Mucosa of rectum (tissue), 2 donors: Measurements from ENCODE around the gene NFIL3.
A peak's percentile ranks its signal among the peaks of the same experiment; 100 is the strongest.
"Not testable (repeated sequence)": the region's sequence is repeated elsewhere in the genome, so short reads cannot be mapped to it uniquely, and the experiment has no call there.

Source experiments
- H3K27ac ChIP-seq, 2 donors: one replicate each; pipeline ENCODE4 v1.7.0; 2013; ENCODE audit warnings: inconsistent platforms in 2 of 2, low read depth in 2 of 2, low read length in 2 of 2
- H3K27me3 ChIP-seq, 2 donors: one replicate each; pipeline ENCODE4 v1.7.0; 2013; ENCODE audit warnings: low read length in 2 of 2; ENCODE audit not compliant: control insufficient read depth in 2 of 2, insufficient read depth in 2 of 2
- H3K36me3 ChIP-seq, 2 donors: one replicate each; pipeline ENCODE4 v1.7.0; 2013; ENCODE audit warnings: low read length in 2 of 2; ENCODE audit not compliant: control insufficient read depth in 2 of 2, insufficient read depth in 2 of 2
- H3K4me1 ChIP-seq, 2 donors: one replicate each; pipeline ENCODE4 v1.7.0; 2013; ENCODE audit warnings: low read length in 2 of 2, mild to moderate bottlenecking in 1 of 2; ENCODE audit not compliant: control insufficient read depth in 2 of 2, insufficient read depth in 2 of 2
- H3K4me3 ChIP-seq, 2 donors: one replicate each; pipeline ENCODE4 v1.7.0; 2013; ENCODE audit warnings: low read length in 2 of 2
- H3K9ac ChIP-seq, 2 donors: one replicate each; pipeline ENCODE4 v1.7.0; 2013; ENCODE audit warnings: low read length in 2 of 2, low read depth in 1 of 2, mild to moderate bottlenecking in 1 of 2
- H3K9me3 ChIP-seq, 2 donors: one replicate each; pipeline ENCODE4 v1.7.0; 2013; ENCODE audit warnings: low read length in 2 of 2; ENCODE audit not compliant: control insufficient read depth in 2 of 2
- donor health status: healthy.
- donor health status: Normal muscosa, but diverticular disease.

NFIL3 gene

DNA sequence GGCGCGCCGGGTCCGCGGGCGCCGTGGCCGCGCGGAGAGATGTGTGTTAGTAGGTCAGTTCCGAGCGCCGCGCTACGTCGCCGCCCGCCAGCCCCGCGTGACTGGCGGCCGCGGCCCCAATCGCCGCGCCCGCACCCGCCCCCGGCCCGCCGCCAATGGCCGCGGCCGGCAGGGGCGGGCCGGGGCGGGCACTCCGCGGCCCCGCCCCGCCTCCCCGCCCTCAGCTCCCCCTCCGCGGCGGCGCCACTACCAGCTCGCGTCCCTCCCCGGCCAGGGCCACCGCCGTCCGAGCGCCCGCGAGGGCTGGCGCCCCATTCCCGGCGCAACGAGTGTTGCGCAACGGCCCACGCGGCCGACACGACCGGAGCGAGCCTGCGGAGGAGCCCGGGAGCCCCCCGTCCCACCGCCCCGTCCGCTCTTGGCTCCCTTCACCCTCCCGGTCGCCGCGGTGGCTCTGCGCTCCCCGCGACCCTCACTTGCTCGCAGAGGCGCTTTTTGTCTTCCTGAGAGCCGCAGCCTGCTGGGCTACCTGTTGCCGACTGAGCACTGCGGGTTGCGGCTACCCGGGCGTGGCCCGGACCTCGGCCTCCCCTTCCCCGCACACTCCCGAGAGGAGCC, at the start of gene NFIL3:
NFIL3 (minus strand) TSS at position 48 of the 618 bp plus-strand sequence. CDS start 13,098 bp downstream, outside the sequence.
- no peaks in the 10 kb centered on the region for H3K9me3 ChIP-seq
- peaks cover 0 to 5% of the 10 kb centered on the region in 2 donors for H3K27me3 ChIP-seq

GRCh38 chr9:91471524-91471923, 47.9 kb upstream of the NFIL3 start:
- H3K36me3 ChIP-seq, H3K27me3 ChIP-seq, H3K4me1 ChIP-seq: not testable (repeated sequence)

More for the DNA sequence above, at the start of gene NFIL3:
- H3K9ac ChIP-seq, result peak within 1 kb of the TSS; percentile 87 to 99
- peak within 1 kb of the TSS; percentile 85 to 93 for H3K27ac ChIP-seq
- peaks cover 24 to 25% of the 10 kb centered on the region in 2 donors for H3K4me1 ChIP-seq
- no peaks in the 10 kb centered on the region for H3K36me3 ChIP-seq
- H3K4me3 ChIP-seq, result peak within 1 kb of the TSS; percentile 74 to 93

GRCh38 chr9:91465420-91465819, 41.8 kb upstream of the NFIL3 start:
- H3K27me3 ChIP-seq, result no peaks in the 10 kb centered on the region
- no peak overlapping the region for H3K27ac ChIP-seq
- H3K4me1 ChIP-seq, result no peaks in the 10 kb centered on the region
- no peaks in the 10 kb centered on the region for H3K9me3 ChIP-seq
- no peaks in the 10 kb centered on the region for H3K36me3 ChIP-seq
- no peak overlapping the region for H3K4me3 ChIP-seq
- no peak overlapping the region for H3K9ac ChIP-seq

More at GRCh38 chr9:91471524-91471923, 47.9 kb upstream of the NFIL3 start:
- not testable (repeated sequence) for H3K9me3 ChIP-seq, H3K9ac ChIP-seq, H3K4me3 ChIP-seq, H3K27ac ChIP-seq

- H3K4me3 ChIP-seq, result no peak overlapping the region
- no peaks in the 10 kb centered on the region for H3K27me3 ChIP-seq
- no peak overlapping the region for H3K27ac ChIP-seq
- no peaks in the 10 kb centered on the region for H3K4me1 ChIP-seq
- H3K36me3 ChIP-seq, result no peaks in the 10 kb centered on the region
- no peak overlapping the region for H3K9ac ChIP-seq
- H3K9me3 ChIP-seq, result no peaks in the 10 kb centered on the region
These were observed 35.3 kb upstream of the NFIL3 start for GRCh38 chr9:91458906-91459305.

GRCh38 chr9:91452844-91453243, 29.2 kb upstream of the NFIL3 start:
- Histone ChIP-seq H3K4me1 (no peaks in the 10 kb centered on the region), H3K4me3 (no peak overlapping the region), H3K27me3 (no peaks in the 10 kb centered on the region), H3K36me3 (no peaks in the 10 kb centered on the region), H3K9ac (no peak overlapping the region), H3K27ac (no peak overlapping the region), H3K9me3 (no peaks in the 10 kb centered on the region)

- H3K27ac ChIP-seq, result no peak overlapping the region
- no peak overlapping the region for H3K9ac ChIP-seq
- no peaks in the 10 kb centered on the region for H3K27me3 ChIP-seq
- H3K4me1 ChIP-seq, result no peaks in the 10 kb centered on the region
- H3K9me3 ChIP-seq, result no peaks in the 10 kb centered on the region
- no peak overlapping the region for H3K4me3 ChIP-seq
- no peaks in the 10 kb centered on the region for H3K36me3 ChIP-seq
These were observed 28.0 kb upstream of the NFIL3 start for GRCh38 chr9:91451431-91452270.

GRCh38 chr9:91445135-91445534, 21.5 kb upstream of the NFIL3 start:
- no peaks in the 10 kb centered on the region for H3K27me3 ChIP-seq
- H3K9me3 ChIP-seq, result no peaks in the 10 kb centered on the region
- no peaks in the 10 kb centered on the region for H3K36me3 ChIP-seq
- no peak overlapping the region for H3K4me3 ChIP-seq
- no peak overlapping the region for H3K9ac ChIP-seq
- no peak overlapping the region for H3K27ac ChIP-seq
- no peaks in the 10 kb centered on the region for H3K4me1 ChIP-seq

DNA sequence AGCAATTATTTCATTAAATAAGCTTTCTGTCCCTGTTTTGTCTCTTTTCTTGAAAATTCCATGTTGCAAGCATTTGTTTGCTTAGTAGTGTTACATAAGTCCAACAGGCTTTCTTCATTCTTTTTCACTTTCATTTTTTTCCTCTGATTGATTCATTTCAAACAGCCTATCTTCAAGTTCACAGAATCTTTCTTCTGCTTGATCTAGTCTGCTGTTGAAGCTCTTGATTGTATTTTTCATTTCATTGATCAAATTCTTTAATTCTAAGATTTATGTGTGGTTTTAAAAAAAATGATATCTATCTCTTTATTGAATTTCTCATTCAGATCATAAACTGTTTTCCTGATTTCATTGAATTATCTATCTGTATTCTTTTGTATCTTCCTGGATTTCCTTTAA, 20.4 kb upstream of the NFIL3 start:
- Histone ChIP-seq H3K27ac (no peak overlapping the region), H3K9ac (no peak overlapping the region), H3K4me1 (no peaks in the 10 kb centered on the region), H3K27me3 (no peaks in the 10 kb centered on the region), H3K4me3 (no peak overlapping the region), H3K36me3 (no peaks in the 10 kb centered on the region), H3K9me3 (no peaks in the 10 kb centered on the region)

DNA sequence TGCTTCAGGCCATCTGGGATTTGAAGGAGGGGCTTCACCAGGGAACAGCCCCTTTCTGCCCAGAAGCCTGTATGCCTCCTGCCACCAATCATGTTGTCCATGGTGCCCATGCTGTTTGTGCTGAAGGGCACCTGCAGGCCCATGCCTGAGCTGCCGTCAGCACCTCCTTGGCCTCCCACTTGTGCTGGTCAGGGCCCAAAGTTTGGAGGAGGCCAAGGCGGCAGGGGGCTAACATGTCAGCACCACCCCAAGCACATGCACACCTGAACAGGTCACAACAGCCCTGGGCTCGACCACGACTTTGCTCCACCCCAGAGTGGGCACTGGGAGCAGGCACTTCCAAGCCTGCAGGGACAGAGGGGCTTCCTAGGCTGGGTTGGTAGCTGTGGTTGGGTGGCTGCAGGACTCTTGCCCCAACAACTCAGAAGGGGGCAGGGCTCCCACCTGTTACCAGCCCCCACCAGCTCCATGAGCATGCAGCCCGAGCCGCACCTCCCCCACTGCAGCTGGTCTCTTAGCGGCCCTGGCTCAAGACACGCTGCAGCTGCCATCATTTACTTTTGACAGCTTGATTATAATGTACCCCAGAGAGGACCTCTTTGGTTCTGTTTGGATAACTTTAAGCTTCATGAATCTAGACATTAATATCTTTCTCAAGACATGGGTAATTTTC, 19.8 kb upstream of the NFIL3 start:
- no peaks in the 10 kb centered on the region for H3K27me3 ChIP-seq
- no peak overlapping the region for H3K4me3 ChIP-seq
- H3K4me1 ChIP-seq, result no peaks in the 10 kb centered on the region
- no peak overlapping the region for H3K27ac ChIP-seq
- no peak overlapping the region for H3K9ac ChIP-seq
- no peaks in the 10 kb centered on the region for H3K9me3 ChIP-seq
- H3K36me3 ChIP-seq, result no peaks in the 10 kb centered on the region

- Histone ChIP-seq H3K9me3 (no peaks in the 10 kb centered on the region), H3K36me3 (no peaks in the 10 kb centered on the region), H3K27ac (no peak overlapping the region), H3K4me3 (no peak overlapping the region), H3K27me3 (no peaks in the 10 kb centered on the region), H3K4me1 (no peaks in the 10 kb centered on the region), H3K9ac (no peak overlapping the region)
These were observed 13.2 kb upstream of the NFIL3 start for GRCh38 chr9:91436841-91437240.
